Naive thymus-derived CD4-positive, alpha-beta T cell (primary cell): ENCODE measurements around the gene NBEAL2. TPM values are rescaled to one million over a fixed set of nuclear protein-coding genes. Genes with fewer than 3 reads are reported as not detected.
A peak's percentile ranks its signal among the peaks of the same experiment; 100 is the strongest.

Source experiments
- ATAC-seq: fragments of 150-1000 bp; cut with Tn5 transposase; 2 replicates; pipeline ENCODE4 v1.10.0; 2021; ENCODE audit warnings: mild to moderate bottlenecking, moderate library complexity
- CTCF ChIA-PET: fragments of 350-600 bp; sonication (Branson Sonifier 250); formaldehyde crosslinking; loops from one replicate; lab custom pipeline; 2021; ENCODE audit warnings: antibody characterized with exemption; lab: Charles Lee
- POLR2A ChIA-PET: fragments of 350-600 bp; sonication (Branson Sonifier 250); formaldehyde crosslinking; loops from one replicate; lab custom pipeline; 2021; ENCODE audit warnings: antibody characterized with exemption, inconsistent platforms; lab: Charles Lee
- DNase-seq, 9 donors: peaks; one replicate each; pipeline versions ENCODE4 v3.0.0 to v3.0.0-alpha.2; 2020 to 2022; ENCODE audit warnings: mixed read lengths in 1 of 9
- H3K27ac ChIP-seq: one replicate; pipeline ENCODE4 v1.7.0; 2013; ENCODE audit warnings: mild to moderate bottlenecking, low read depth, low read length, moderate library complexity
- H3K27me3 ChIP-seq, 2 donors: one replicate each; pipeline ENCODE4 v1.7.0; 2013; ENCODE audit warnings: low read length in 2 of 2, mild to moderate bottlenecking in 2 of 2, moderate library complexity in 2 of 2; ENCODE audit not compliant: control insufficient read depth in 2 of 2, insufficient read depth in 2 of 2
- H3K36me3 ChIP-seq, 3 experiments: 1 replicate in 2 of 3; 2 replicates in 1 of 3; pipeline ENCODE4 v1.7.0; 2013; ENCODE audit warnings: low read length in 3 of 3, mild to moderate bottlenecking in 3 of 3, moderate library complexity in 1 of 3; ENCODE audit not compliant: insufficient read depth in 3 of 3, control insufficient read depth in 2 of 3
- H3K4me1 ChIP-seq, 2 donors: one replicate each; pipeline ENCODE4 v1.7.0; 2013; ENCODE audit warnings: low read length in 2 of 2, mild to moderate bottlenecking in 2 of 2, moderate library complexity in 1 of 2; ENCODE audit not compliant: control insufficient read depth in 2 of 2, insufficient read depth in 2 of 2
- H3K4me3 ChIP-seq: 2 replicates; pipeline ENCODE4 v1.7.0; 2013; ENCODE audit warnings: mild to moderate bottlenecking, low read length
- H3K9me3 ChIP-seq, 3 experiments: 1 replicate in 2 of 3; 2 replicates in 1 of 3; pipeline ENCODE4 v1.7.0; 2013; ENCODE audit warnings: low read length in 3 of 3; ENCODE audit not compliant: control insufficient read depth in 2 of 3
- H3K27ac Mint-ChIP-seq, 9 donors: one replicate each; pipeline ENCODE4 v1.8.0; 2020 to 2022; ENCODE audit warnings: mixed read lengths in 9 of 9, mild to moderate bottlenecking in 8 of 9, moderate library complexity in 5 of 9, inconsistent platforms in 2 of 9
- H3K27me3 Mint-ChIP-seq, 5 donors: one replicate each; pipeline ENCODE4 v1.8.0; 2021 to 2022; ENCODE audit warnings: mixed read lengths in 5 of 5, mild to moderate bottlenecking in 1 of 5
- H3K36me3 Mint-ChIP-seq, 5 donors: one replicate each; pipeline ENCODE4 v1.8.0; 2020 to 2022; ENCODE audit warnings: mixed read lengths in 5 of 5, mild to moderate bottlenecking in 3 of 5, inconsistent platforms in 1 of 5
- H3K4me1 Mint-ChIP-seq, 7 donors: one replicate each; pipeline ENCODE4 v1.8.0; 2020 to 2022; ENCODE audit warnings: mixed read lengths in 7 of 7, mild to moderate bottlenecking in 3 of 7, inconsistent platforms in 1 of 7
- H3K4me3 Mint-ChIP-seq, 10 donors: one replicate each; pipeline ENCODE4 v1.8.0; 2020 to 2022; ENCODE audit warnings: mild to moderate bottlenecking in 10 of 10, mixed read lengths in 10 of 10, moderate library complexity in 6 of 10, inconsistent platforms in 2 of 10
- H3K9me3 Mint-ChIP-seq, 11 donors: one replicate each; pipeline ENCODE4 v1.8.0; 2020 to 2022; ENCODE audit warnings: mixed read lengths in 11 of 11, mild to moderate bottlenecking in 4 of 11, inconsistent platforms in 1 of 11, moderate library complexity in 1 of 11
- intact Hi-C, 2 donors: fragments of 100-400 bp; cut with micrococcal nuclease; formaldehyde crosslinking; loops; one replicate each; pipeline ENCODE4 v1.15.1; 2023
- polyA plus RNA-seq, 2 donors: library from polyadenylated mRNA; unstranded; fragments of 300-500 nt; fragmentation: Illumina TruSeq; gene quantifications; one replicate each; pipeline ENCODE4 v1.2.3, GENCODE V29; 2021
- total RNA-seq, 6 experiments: library from RNA in 5 of 6; stranded (reverse) in 5 of 6; gene quantifications; 1 replicate in 5 of 6; 2 replicates in 1 of 6; pipeline ENCODE4 v1.2.3 and lab custom pipeline; 2021 to 2026

The NBEAL2 gene
- total and polyA plus RNA-seq, 7 experiments from 2014 or later = 1.7 to 289 (median 50.4) TPM

DNA sequence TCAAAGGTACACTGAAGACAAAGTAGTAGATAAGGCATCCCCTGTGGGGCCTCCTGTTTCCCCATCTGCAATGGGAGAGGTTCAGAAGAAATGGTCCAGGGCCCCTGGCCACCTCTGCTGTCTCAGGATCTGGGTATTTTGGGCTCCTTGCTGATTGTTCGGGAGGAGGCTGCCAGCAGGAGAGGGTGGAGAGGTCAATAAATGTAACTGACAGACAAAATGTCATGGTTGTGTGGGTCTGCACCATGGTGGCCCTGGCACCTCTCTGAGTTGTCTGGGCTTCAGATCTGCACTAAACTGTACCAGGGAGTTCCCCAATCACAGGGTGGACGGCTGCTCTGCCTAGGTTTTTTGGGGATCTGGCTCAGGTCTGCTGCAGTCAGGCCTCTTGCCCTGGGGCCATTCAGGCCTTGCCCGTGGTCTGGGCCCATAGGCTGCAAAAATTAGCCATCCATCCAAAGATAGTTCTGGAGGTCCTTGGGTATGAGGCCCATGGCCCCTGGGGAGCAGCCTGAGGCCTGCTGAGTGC lies 7.4 kb downstream of the NBEAL2 start:
- Histone ChIP-seq H3K4me3 (peak overlapping the region; percentile 43), H3K9me3 (no peaks in the 10 kb centered on the region), H3K27ac (peak overlapping the region; percentile 38), H3K4me1 (peaks cover 59 to 65% of the 10 kb centered on the region in 2 donors), H3K27me3 (no peaks in the 10 kb centered on the region), H3K36me3 (no peaks in the 10 kb centered on the region)
- CTCF ChIA-PET = interaction anchor here (0.7 to 1.3 kb wide), 2 partner anchors 12 to 42 kb away, joined by 3 to 5 read pairs; no protein-coding TSS in a partner anchor
- Mint-ChIP-seq H3K27me3 (no peaks in the 10 kb centered on the region), H3K4me3 (peak overlapping the region; percentile 60 to 91 (median 78)), H3K4me1 (peaks cover 57 to 87% (median 78%) of the 10 kb centered on the region in 7 donors), H3K9me3 (no peaks in the 10 kb centered on the region), H3K27ac (peak overlapping the region in 8 of 9 donors; percentile 82 to 92 (median 86)), H3K36me3 (peaks cover 0 to 28% (median 0%) of the 10 kb centered on the region in 5 donors)
- DNase-seq (no peak), ATAC-seq (no peak)
- POLR2A ChIA-PET = interaction anchor here (0.6 to 5.3 kb wide), 4 partner anchors 10 to 295 kb away, joined by 3 to 37 read pairs (median 3); partner anchors contain the start of genes CCDC12 and NBEAL2
- intact Hi-C loops = loop anchor here (1.0 kb wide), 3 partner anchors 8 to 22 kb away; partner anchors contain the start of gene NBEAL2 (in 2 of the 2)

DNA sequence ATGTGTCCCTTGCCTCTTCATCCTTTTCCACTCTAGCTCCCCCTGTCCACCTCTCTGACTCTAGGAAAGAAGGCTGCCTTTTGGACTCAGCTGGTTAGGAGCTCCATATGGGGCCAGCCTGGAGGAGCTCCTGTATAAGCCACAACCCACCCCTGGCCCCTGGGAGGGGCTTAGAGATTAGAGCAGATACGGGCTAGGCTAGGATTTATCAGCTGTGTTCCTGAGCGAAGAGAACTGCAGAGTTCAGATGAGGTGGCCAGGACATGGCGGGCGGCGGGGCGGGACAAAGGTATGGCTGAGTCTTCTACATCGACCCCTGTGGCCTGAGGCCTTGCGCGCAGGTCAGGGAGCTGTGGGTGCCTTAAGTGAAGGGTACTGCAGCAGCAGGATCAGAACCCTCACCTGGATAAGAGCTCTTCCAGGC lies 7.9 kb downstream of the NBEAL2 start:
- DNase-seq = no peak
- Histone ChIP-seq H3K4me1 (peaks cover 54 to 60% of the 10 kb centered on the region in 2 donors), H3K27ac (peak overlapping the region; percentile 38), H3K36me3 (no peaks in the 10 kb centered on the region), H3K4me3 (peak overlapping the region; percentile 43), H3K27me3 (no peaks in the 10 kb centered on the region), H3K9me3 (no peaks in the 10 kb centered on the region)
- Mint-ChIP-seq H3K9me3 (no peaks in the 10 kb centered on the region), H3K4me3 (peak overlapping the region; percentile 60 to 91 (median 78)), H3K36me3 (peaks cover 0 to 28% (median 0%) of the 10 kb centered on the region in 5 donors), H3K27ac (peak overlapping the region; percentile 84 to 91 (median 88)), H3K4me1 (peaks cover 55 to 84% (median 76%) of the 10 kb centered on the region in 7 donors), H3K27me3 (no peaks in the 10 kb centered on the region)
- ATAC-seq = peak; percentile 1
- ChIA-PET POLR2A (interaction anchor here (0.6 to 5.3 kb wide), 4 partner anchors 10 to 296 kb away, joined by 3 to 37 read pairs (median 3); partner anchors contain the start of genes CCDC12 and NBEAL2), CTCF (interaction anchor here (0.7 to 1.3 kb wide), 2 partner anchors 11 to 42 kb away, joined by 3 to 5 read pairs; no protein-coding TSS in a partner anchor)
- intact Hi-C loops = loop anchor here (1.0 kb wide), 3 partner anchors 8 to 22 kb away; partner anchors contain the start of gene NBEAL2 (in 2 of the 2)

DNA sequence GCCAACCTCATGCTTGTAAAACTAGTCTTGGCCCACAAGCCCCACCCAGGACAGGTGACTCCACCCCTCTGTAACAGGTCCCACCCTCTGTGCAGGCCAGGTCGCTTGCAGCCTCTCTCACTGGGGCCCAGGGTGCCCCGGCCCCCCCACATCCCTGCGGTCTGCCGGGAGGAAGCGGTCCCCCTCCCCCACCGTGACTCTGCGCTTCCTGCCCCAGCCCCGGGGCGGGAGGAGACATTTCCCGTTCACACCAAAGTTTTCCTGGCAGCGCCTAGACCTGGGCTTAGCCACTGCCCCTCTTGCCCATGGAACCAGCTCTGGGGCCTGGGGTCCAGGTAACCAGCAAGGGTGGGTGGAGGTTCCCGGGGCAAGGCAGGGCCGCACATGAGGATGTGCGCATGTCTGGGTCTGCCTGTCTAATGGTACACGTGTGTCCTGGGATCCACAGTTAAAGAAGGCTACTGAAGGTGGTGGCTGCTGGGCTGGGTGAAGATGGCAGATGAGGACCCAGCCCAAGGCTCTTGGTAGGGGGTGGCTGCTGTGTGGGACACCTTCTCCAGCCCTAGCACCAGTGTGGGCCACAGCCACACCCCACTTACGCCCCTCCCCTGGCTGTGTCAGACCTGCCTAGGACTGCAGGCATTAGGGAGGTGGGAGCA lies 8.4 kb downstream of the NBEAL2 start:
- no peaks in the 10 kb centered on the region for H3K36me3 ChIP-seq
- Mint-ChIP-seq H3K27ac (peak overlapping the region; percentile 84 to 91 (median 88)), H3K36me3 (peaks cover 0 to 26% (median 0%) of the 10 kb centered on the region in 5 donors), H3K4me3 (peak overlapping the region; percentile 60 to 91 (median 78)), H3K27me3 (no peaks in the 10 kb centered on the region), H3K9me3 (no peaks in the 10 kb centered on the region), H3K4me1 (peaks cover 51 to 79% (median 71%) of the 10 kb centered on the region in 7 donors)
- ATAC-seq (peak; percentile 98), DNase-seq (peak; percentile 75 to 90 (median 86))
- POLR2A ChIA-PET = interaction anchor here (1.0 to 5.3 kb wide), 3 partner anchors 11 to 296 kb away, joined by 3 to 37 read pairs (median 3); partner anchors contain the start of genes CCDC12 and NBEAL2
- intact Hi-C loops = loop anchor here (1.0 kb wide), 3 partner anchors 9 to 21 kb away; partner anchors contain the start of gene NBEAL2 (in 2 of the 2)
- no peaks in the 10 kb centered on the region for H3K9me3 ChIP-seq
- peaks cover 50 to 55% of the 10 kb centered on the region in 2 donors for H3K4me1 ChIP-seq
- CTCF ChIA-PET = interaction anchor here (0.7 to 1.3 kb wide), 2 partner anchors 10 to 41 kb away, joined by 3 to 5 read pairs; no protein-coding TSS in a partner anchor
- H3K27me3 ChIP-seq = no peaks in the 10 kb centered on the region
- peak overlapping the region; percentile 38 for H3K27ac ChIP-seq
- peak overlapping the region; percentile 43 for H3K4me3 ChIP-seq

DNA sequence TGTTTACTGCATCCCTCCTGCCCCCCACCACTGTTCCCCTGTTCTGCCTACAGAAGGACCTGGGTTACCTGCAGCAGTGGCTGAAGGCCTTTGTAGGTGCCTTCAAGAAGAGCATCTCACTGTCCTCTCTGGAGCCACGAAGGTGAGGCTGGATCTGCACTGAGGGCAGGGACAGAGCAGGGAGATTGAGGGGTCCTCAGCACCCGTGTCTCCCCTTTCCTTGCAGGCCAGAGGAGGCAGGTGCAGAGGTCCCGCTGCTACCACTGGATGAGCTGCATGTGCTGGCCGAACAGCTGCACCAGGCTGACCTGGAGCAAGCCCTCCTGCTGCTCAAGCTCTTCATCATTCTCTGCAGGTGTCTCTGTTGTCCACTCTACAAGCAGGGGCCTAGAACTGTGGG lies 9.2 kb downstream of the NBEAL2 start:
- Mint-ChIP-seq H3K4me1 (peaks cover 48 to 74% (median 68%) of the 10 kb centered on the region in 7 donors), H3K27me3 (no peaks in the 10 kb centered on the region), H3K9me3 (no peaks in the 10 kb centered on the region), H3K4me3 (peak overlapping the region in 7 of 10 donors; percentile 40 to 91 (median 56)), H3K36me3 (peaks cover 0 to 26% (median 0%) of the 10 kb centered on the region in 5 donors), H3K27ac (peak overlapping the region; percentile 28 to 92 (median 85))
- Histone ChIP-seq H3K27me3 (no peaks in the 10 kb centered on the region), H3K27ac (no peak overlapping the region), H3K36me3 (no peaks in the 10 kb centered on the region), H3K4me1 (peaks cover 47 to 49% of the 10 kb centered on the region in 2 donors), H3K9me3 (no peaks in the 10 kb centered on the region), H3K4me3 (no peak overlapping the region)
- CTCF ChIA-PET = no interaction called here
- intact Hi-C loops = no loop called here
- ATAC-seq (no peak), DNase-seq (no peak)
- POLR2A ChIA-PET = interaction anchor here (5.3 kb wide), 1 partner anchor 12 kb away, joined by 37 read pairs; the partner anchor contains the start of genes CCDC12 and NBEAL2

DNA sequence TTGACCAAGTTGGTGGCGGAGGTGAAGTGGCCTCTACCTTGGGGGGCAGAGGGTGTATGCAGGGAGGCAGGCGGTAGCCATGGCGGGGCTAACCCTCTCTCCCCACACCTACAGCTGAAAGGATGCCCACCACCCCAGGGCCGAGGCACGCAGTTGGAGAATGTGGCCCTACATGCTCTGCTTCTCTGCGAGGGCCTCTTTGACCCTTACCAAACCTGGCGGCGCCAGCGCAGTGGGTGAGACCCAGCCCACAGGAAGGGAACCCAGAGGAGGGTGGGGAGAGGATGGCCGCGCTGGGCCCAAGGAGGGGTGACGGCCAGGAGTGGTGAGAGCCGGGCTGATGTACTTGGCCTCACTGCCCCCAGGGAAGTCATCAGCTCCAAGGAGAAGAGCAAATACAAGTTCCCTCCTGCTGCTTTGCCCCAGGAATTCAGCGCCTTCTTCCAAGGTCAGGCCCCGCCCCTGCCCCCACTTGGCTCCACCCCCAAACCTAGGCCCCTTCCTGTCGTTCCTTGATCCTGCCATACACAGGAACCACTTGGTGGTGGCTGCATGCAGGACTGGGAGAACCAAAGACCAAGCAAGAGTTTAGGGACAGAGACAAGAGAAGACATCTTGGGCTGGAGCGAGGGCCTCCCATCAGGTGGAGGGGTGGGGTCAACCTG lies 9.8 kb downstream of the NBEAL2 start:
- Mint-ChIP-seq H3K9me3 (no peaks in the 10 kb centered on the region), H3K27ac (peak overlapping the region; percentile 28 to 92 (median 85)), H3K4me3 (peak overlapping the region in 6 of 10 donors; percentile 29 to 91 (median 64)), H3K4me1 (peaks cover 43 to 70% (median 63%) of the 10 kb centered on the region in 7 donors), H3K27me3 (no peaks in the 10 kb centered on the region), H3K36me3 (peaks cover 0 to 28% (median 0%) of the 10 kb centered on the region in 5 donors)
- H3K9me3 ChIP-seq = no peaks in the 10 kb centered on the region
- intact Hi-C loops = no loop called here
- peaks cover 0 to 4% (median 0%) of the 10 kb centered on the region in 3 experiments for H3K36me3 ChIP-seq
- H3K4me3 ChIP-seq = no peak overlapping the region
- H3K27ac ChIP-seq = no peak overlapping the region
- DNase-seq (no peak), ATAC-seq (no peak)
- H3K4me1 ChIP-seq = peaks cover 46 to 49% of the 10 kb centered on the region in 2 donors
- H3K27me3 ChIP-seq = no peaks in the 10 kb centered on the region
- POLR2A ChIA-PET = interaction anchor here (5.3 kb wide), 1 partner anchor 12 kb away, joined by 37 read pairs; the partner anchor contains the start of genes CCDC12 and NBEAL2
- CTCF ChIA-PET = no interaction called here
